ENCODE measurements around the gene SPATA13. TPM values are rescaled to one million over a fixed set of nuclear protein-coding genes. Genes with fewer than 3 reads are reported as not detected.
A peak's percentile ranks its signal among the peaks of the same experiment; 100 is the strongest.
"Not testable (repeated sequence)": the region's sequence is repeated elsewhere in the genome, so short reads cannot be mapped to it uniquely, and the experiment has no call there.

SPATA13 gene
- total RNA-seq, 1 donor from 2014 or later: 52.7 TPM

GRCh38 chr13:24313439-24313838 is 152.9 kb downstream of the SPATA13 start:
- DNase-seq (ENCODE audit: low spot score): no peak

DNA sequence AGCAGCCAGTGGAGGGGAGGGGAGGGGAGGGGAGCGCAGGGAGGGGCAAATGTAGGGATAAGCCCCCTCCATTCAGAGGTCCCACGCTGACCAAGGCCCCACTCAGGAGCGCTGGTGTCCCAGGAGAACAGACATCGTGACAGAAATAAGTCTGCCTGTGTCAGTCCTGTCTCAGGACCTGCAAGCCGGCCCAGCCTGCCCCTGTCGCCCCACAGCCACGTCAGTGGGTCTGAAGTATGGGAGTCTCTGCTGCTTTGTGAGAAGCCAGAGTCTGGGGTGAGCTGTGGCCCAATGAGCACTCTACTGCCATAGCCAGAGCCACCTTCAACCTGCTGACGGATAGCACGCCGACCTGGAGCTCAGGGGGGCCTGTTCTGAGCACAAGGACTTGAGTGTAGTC is 157.3 kb downstream of the SPATA13 start:
- DNase-seq (ENCODE audit: low spot score): not testable (repeated sequence)

GRCh38 chr13:24318878-24319277 is 158.4 kb downstream of the SPATA13 start:
- not testable (repeated sequence) for DNase-seq (ENCODE audit: low spot score)

- DNase-seq (ENCODE audit: low spot score): not testable (repeated sequence)
Measured at GRCh38 chr13:24319641-24320040, 159.1 kb downstream of the SPATA13 start.

GRCh38 chr13:24321416-24321815 is 160.9 kb downstream of the SPATA13 start:
- DNase-seq (ENCODE audit: low spot score): not testable (repeated sequence)

DNA sequence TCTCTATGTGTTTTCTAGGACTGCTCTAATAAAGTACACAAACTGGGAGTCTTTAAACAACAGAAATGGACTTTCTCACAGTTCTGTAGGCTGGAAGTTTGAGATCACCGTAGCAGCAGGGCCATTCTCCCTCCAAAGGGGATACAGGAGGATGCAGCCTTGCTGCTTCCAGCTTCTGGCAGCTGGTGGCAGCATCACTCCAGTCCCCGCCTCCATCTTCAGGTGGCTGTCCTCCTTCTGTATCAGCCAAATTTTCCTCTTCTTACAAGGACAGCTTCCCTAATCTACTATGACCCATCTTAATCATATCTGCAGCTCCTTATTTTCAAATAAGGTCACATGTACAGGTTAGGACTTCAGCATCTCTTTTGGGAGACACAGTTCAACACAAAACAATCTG is 161.9 kb downstream of the SPATA13 start:
- not testable (repeated sequence) for DNase-seq (ENCODE audit: low spot score)

- DNase-seq (ENCODE audit: low spot score): no peak
Measured at GRCh38 chr13:24323036-24323738, 162.7 kb downstream of the SPATA13 start.

GRCh38 chr13:24323739-24324075 is 163.2 kb downstream of the SPATA13 start:
- DNase-seq (ENCODE audit: low spot score): no peak

DNA sequence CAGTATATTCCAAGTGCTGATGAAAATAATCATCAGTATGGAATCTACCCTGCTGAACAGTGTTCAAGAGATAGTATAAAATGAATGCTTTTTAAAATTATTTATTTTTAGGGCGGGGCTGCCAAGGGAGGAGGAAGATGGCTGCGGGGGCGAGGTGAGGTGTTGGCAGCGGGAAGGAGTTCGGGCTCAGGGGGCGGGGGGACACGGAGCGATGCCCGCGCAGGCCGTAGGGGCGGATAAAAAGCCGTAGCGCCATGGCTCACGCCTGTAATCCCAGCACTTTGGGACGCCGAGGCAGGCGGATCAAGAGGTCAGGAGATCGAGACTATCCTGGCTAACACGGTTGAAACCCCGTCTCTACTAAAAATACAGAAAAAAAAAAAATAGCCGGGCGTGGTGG is 167.1 kb downstream of the SPATA13 start:
- not testable (repeated sequence) for DNase-seq (ENCODE audit: low spot score)

GRCh38 chr13:24328145-24328544 is 167.6 kb downstream of the SPATA13 start:
- no peak for DNase-seq (ENCODE audit: low spot score)

- no peak for DNase-seq (ENCODE audit: low spot score)
Measured at GRCh38 chr13:24338721-24339120, 178.2 kb downstream of the SPATA13 start.

DNA sequence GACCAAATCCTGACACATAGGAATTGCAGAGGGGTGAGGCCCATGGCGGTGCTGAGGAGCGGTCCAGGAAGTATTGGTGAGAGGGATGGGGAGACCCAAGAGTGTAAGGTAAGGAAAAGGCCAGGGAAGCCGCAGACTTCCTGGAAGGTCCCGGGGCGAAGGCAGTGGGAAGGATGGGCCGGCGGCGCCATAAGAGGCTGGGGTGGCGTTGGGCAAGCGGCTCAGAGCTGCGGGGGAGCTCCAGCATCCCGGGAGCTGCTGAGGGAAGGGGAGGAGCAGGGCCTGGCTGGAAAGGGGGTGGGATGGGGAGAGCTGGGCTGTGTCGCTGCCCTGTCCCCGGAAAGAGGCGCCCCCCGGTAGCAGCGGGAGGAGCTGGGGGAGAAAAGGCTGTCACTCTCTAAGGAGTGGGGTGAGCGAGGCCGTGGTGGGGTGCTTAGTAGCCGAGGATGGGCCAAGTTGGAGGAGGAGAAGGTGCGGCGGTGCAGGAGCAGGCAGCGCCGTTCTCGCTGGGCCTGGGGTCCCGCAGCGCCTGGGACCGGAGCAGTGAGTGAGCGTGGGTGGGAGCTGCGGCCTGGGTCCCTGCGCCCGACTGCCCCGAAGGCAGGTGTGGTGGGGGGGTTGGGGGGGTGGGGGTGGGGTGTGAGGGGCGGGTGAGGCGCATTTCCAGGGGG is 179.6 kb downstream of the SPATA13 start:
- no peak for DNase-seq (ENCODE audit: low spot score)

GRCh38 chr13:24340608-24340955 is 180.1 kb downstream of the SPATA13 start:
- no peak for DNase-seq (ENCODE audit: low spot score)

- DNase-seq (ENCODE audit: low spot score): no peak
Measured at GRCh38 chr13:24341439-24341838, 180.9 kb downstream of the SPATA13 start.

DNA sequence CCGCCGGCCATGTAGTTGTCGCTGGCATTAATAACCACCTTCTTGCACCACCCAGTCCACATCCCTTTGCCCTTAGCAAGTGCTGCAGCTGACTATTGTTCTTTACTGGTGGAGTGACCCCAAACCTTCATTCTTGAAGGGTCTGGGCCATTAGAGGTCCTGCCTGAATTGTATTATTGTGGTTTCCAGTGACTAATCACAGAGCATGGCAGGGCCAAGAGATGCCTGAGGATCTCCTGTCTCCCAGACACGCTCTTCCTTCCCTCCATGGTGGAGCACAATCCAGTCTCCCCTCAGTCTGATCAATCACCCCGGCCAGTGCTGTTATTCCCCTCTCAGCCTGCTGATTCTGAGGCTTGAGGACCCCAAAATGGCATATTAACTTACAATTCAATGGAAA is 187.9 kb downstream of the SPATA13 start:
- DNase-seq (ENCODE audit: low spot score): no peak

DNA sequence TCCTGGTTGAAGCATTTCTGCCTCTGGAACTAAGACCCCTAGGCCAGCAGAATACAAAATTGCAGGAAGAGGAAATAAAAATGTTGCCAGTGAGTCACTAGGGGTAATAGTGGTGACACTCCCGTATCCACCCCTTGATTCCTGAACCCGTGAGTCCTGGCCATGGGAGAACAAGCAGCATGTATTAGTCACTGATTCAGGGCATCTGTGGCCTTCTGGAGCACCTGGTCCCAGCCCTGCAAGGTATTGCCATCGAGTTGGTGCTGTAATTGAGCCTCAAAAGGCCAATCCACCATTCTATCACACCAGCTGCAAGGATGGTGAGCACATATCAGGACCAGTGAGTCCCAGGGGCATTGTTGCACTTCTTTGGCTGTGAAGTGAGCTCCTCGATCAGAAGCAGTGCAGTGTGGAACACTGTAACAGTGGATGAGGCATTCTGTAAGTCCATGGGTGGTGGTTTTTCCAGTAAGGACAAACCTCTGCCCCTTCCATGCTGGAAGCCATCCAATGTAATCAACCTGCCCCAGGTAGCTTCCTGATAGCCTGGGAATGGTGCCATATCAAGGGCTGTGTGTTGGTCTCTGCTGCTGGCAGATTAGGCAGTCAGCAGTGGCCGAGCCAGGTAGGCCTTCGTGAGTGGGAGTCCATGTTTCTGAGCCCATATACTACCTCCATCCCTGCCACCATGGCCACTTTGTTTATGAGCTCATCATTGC is 188.4 kb downstream of the SPATA13 start:
- peak; percentile 89 for DNase-seq (ENCODE audit: low spot score)

- DNase-seq (ENCODE audit: low spot score): not testable (repeated sequence)
Measured at GRCh38 chr13:24349778-24350664, 189.5 kb downstream of the SPATA13 start.

DNA sequence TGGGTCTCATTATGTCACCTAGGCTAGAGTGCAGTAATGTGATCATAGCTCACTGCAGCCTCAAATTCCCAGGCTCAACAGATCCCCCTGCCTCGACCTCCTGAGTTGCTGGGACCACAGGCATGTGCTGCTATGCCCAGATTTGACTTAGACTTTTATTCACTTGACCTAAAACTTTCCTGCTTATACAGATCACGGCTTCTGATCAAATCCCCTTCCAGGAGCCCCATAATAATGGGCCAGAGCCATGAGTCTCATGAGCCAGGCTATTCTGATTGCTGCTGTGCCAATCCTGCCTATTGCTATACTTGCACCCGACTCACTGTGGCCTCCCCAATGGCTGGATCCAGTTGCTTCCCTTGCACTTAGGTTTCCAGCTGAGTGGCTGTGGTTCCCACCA is 190.9 kb downstream of the SPATA13 start:
- no peak for DNase-seq (ENCODE audit: low spot score)

GRCh38 chr13:24353736-24354135 is 193.2 kb downstream of the SPATA13 start:
- no peak for DNase-seq (ENCODE audit: low spot score)

DNA sequence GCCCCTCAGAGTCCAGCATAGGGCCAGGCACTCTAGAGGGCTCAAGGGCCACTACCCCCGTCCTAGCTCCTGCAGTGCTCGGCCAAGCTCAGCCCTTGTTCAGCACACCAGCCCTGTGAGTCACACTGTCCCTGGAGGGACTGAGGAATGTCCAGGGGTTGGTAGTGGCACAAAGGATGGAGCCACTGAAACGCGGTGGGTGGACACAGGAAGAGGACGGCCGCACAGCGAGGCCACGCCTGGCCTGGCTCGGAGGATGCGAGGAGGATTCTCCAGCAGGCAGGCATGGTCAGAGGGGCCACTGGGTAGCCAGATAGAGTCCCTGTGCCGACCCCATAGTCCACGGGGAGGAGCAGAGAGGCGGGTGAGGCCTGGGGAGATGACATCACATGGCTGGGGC is 194.6 kb downstream of the SPATA13 start:
- no peak for DNase-seq (ENCODE audit: low spot score)

DNA sequence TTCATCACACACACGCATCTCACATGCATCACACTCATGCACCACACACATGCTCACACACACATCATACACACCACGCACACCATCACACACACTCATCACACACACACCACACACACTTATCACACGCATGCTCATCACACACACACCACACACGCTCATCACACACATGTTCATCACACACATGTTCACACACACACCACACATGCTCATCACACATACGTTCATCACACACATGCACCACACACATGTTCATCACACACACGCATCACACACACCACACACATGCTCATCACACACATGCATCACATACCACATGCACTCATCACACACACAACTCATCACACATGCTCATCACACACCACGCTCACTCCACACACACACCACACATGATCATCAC is 195.8 kb downstream of the SPATA13 start:
- DNase-seq (ENCODE audit: low spot score): no peak
